Endothelial cell of umbilical vein (primary cell): ENCODE results near the gene CNTNAP2. TPM values are rescaled to one million over a fixed set of nuclear protein-coding genes. Genes with fewer than 3 reads are reported as not detected.

Source experiments
- BruUV-seq: library from RNA; stranded (reverse); fragments of 400-500 nt; replicated peaks from 2 replicates; lab custom pipeline; 2021; lab: Mats Ljungman, UMichigan
- CTCF ChIA-PET: fragments of 300-600, 350-600 bp; sonication (Branson Sonifier 250); formaldehyde crosslinking; loops from one replicate; lab custom pipeline; 2021; ENCODE audit warnings: antibody characterized with exemption, inconsistent platforms; lab: Charles Lee
- POLR2A ChIA-PET: fragments of 300-600, 350-600 bp; sonication (Branson Sonifier 250); formaldehyde crosslinking; loops from one replicate; lab custom pipeline; 2021; ENCODE audit warnings: antibody characterized with exemption, inconsistent platforms; lab: Charles Lee
- DNase-seq: peaks from one replicate; pipeline ENCODE4 v3.0.0-alpha.2; 2011; ENCODE audit warnings: low read depth, low spot score
- FAIRE-seq: peaks from 2 replicates; lab custom pipeline; 2011; peaks lifted over from hg19 to GRCh38; lab: Jason Lieb, UNC
- H2AFZ ChIP-seq: 2 replicates; pipeline ENCODE4 v1.6.0; 2012; ENCODE audit warnings: low read depth, low read length, control low read depth, inconsistent platforms
- H3K27ac ChIP-seq: 2 replicates; pipeline ENCODE4 v1.5.1; 2011; ENCODE audit warnings: low read depth, mild to moderate bottlenecking, control low read depth, low read length, moderate library complexity; ENCODE audit not compliant: insufficient read depth
- H3K27me3 ChIP-seq, 2 experiments: 2 replicates each; pipeline versions ENCODE4 v1.6.0 to v1.6.1; 2011; ENCODE audit warnings: low read length in 2 of 2, mixed read lengths in 1 of 2; ENCODE audit not compliant: control insufficient read depth in 2 of 2, insufficient read depth in 2 of 2
- H3K36me3 ChIP-seq, 2 experiments: 2 replicates in 1 of 2; 3 replicates in 1 of 2; pipeline ENCODE4 v1.5.1; 2011; ENCODE audit warnings: low read length in 2 of 2, mild to moderate bottlenecking in 1 of 2, moderate library complexity in 1 of 2; ENCODE audit not compliant: control insufficient read depth in 2 of 2, insufficient read depth in 2 of 2; ENCODE audit errors: extremely low read depth in 1 of 2
- H3K4me1 ChIP-seq: 3 replicates; pipeline ENCODE4 v1.5.1; 2011; ENCODE audit warnings: mild to moderate bottlenecking, low read length; ENCODE audit not compliant: control insufficient read depth, insufficient read depth; ENCODE audit errors: extremely low read depth
- H3K4me2 ChIP-seq: 2 replicates; pipeline ENCODE4 v1.6.1; 2011; ENCODE audit warnings: low read length, control low read depth, mixed read lengths; ENCODE audit not compliant: insufficient read depth
- H3K4me3 ChIP-seq, 3 experiments: fragments of 200-600 bp in 1 of 3; sonication (generic), shearing (Covaris generic) in 1 of 3; replicated peaks in 1 of 3; 2 replicates each; pipeline ENCODE4 v1.5.1; 2011 to 2016; ENCODE audit warnings: control low read depth in 3 of 3, low read length in 3 of 3, mild to moderate bottlenecking in 2 of 3, inconsistent platforms in 1 of 3, low read depth in 1 of 3, moderate library complexity in 1 of 3; ENCODE audit not compliant: insufficient read depth in 1 of 3
- H3K79me2 ChIP-seq: 2 replicates; pipeline ENCODE4 v1.6.0; 2012; ENCODE audit warnings: low read length, inconsistent platforms; ENCODE audit not compliant: control insufficient read depth, insufficient read depth
- H3K9ac ChIP-seq: replicated peaks from 2 replicates; pipeline ENCODE3; 2011; ENCODE audit warnings: low read length, control low read depth; ENCODE audit not compliant: insufficient read depth; ENCODE audit errors: extremely low read depth
- H3K9me1 ChIP-seq: replicated peaks from 3 replicates; pipeline ENCODE4 v1.6.0; 2011; ENCODE audit warnings: mild to moderate bottlenecking, low read length; ENCODE audit not compliant: control insufficient read depth, insufficient read depth; ENCODE audit errors: extremely low read depth
- H3K9me3 ChIP-seq: replicated peaks from 2 replicates; pipeline ENCODE4 v1.5.1; 2012; ENCODE audit warnings: low read length, inconsistent platforms; ENCODE audit not compliant: control insufficient read depth, insufficient read depth
- H4K20me1 ChIP-seq: replicated peaks from 2 replicates; pipeline ENCODE3; 2011; ENCODE audit warnings: mild to moderate bottlenecking, low read length; ENCODE audit not compliant: control insufficient read depth, insufficient read depth; ENCODE audit errors: extremely low read depth
- EZH2 ChIP-seq: IDR thresholded peaks from 2 replicates; pipeline ENCODE4 v1.6.1; 2012; ENCODE audit warnings: borderline replicate concordance, low read depth, mild to moderate bottlenecking, moderate library complexity, low read length, inconsistent platforms; ENCODE audit not compliant: severe bottlenecking
- FOS ChIP-seq: IDR thresholded peaks from 2 replicates; pipeline ENCODE4 v1.6.1; 2011; ENCODE audit warnings: mild to moderate bottlenecking, low read length, moderate library complexity, borderline replicate concordance; ENCODE audit not compliant: insufficient read depth
- GATA2 ChIP-seq: IDR thresholded peaks from 2 replicates; pipeline ENCODE4 v1.7.0; 2011; ENCODE audit warnings: low read depth, mild to moderate bottlenecking, moderate library complexity, mixed read lengths, low read length; ENCODE audit not compliant: insufficient read length, insufficient read depth
- JUN ChIP-seq: IDR thresholded peaks from 2 replicates; pipeline ENCODE4 v1.6.1; 2011; ENCODE audit warnings: borderline replicate concordance, low read depth; ENCODE audit not compliant: insufficient read length, insufficient read depth
- MYC ChIP-seq: IDR thresholded peaks from one replicate; pipeline ENCODE4 v1.6.1; 2011; ENCODE audit warnings: mild to moderate bottlenecking, low read depth, low read length
- POLR2A ChIP-seq: IDR thresholded peaks from 2 replicates; pipeline ENCODE4 v1.6.1; 2012; ENCODE audit warnings: low read depth, mild to moderate bottlenecking, control low read depth, low read length
- POLR2AphosphoS5 ChIP-seq: IDR thresholded peaks from 2 replicates; pipeline ENCODE4 v1.6.1; 2012; ENCODE audit warnings: low read depth, mild to moderate bottlenecking, control low read depth, low read length, moderate library complexity; ENCODE audit not compliant: insufficient read depth
- dilution Hi-C: fragments of 300-500 bp; cut with MboI; formaldehyde crosslinking; loops from one replicate; pipeline ENCODE4 v1.15.0; 2019; ENCODE audit warnings: low sequenced_read_pairs; ENCODE audit not compliant: extremely low pct_ligation_motif_present
- intact Hi-C: fragments of 100-400 bp; cut with micrococcal nuclease; formaldehyde crosslinking; loops from one replicate; pipeline ENCODE4 v1.10.0; 2022
- polyA plus RNA-seq, 4 experiments: library from polyadenylated mRNA; depleted of rRNA in 3 of 4; stranded (reverse) in 3 of 4; unstranded in 1 of 4; fragments of >200 nt; gene quantifications; 2 replicates each; pipeline versions ENCODE4 v1.2.1 to v1.2.3, GENCODE V29; 2011 to 2012; ENCODE audit warnings: missing spikeins in 1 of 4
- total RNA-seq: library from RNA; stranded (reverse); gene quantifications from 2 replicates; pipeline ENCODE4 v1.2.3, GENCODE V29; 2021
- TF ChIP-seq, protein P1 (sequence below), 2 donors: IDR thresholded peaks; 1 replicate in 1 of 2; 2 replicates in 1 of 2; pipeline ENCODE4 v1.5.1; 2011; ENCODE audit warnings: low read length in 2 of 2, mild to moderate bottlenecking in 2 of 2, moderate library complexity in 2 of 2, control low read depth in 1 of 2, inconsistent platforms in 1 of 2, low read depth in 1 of 2; ENCODE audit not compliant: insufficient read depth in 1 of 2; ENCODE audit errors: extremely low read depth in 1 of 2
- TF ChIP-seq, protein P2 (sequence below): IDR thresholded peaks from 2 replicates; pipeline ENCODE4 v1.6.1; 2011; ENCODE audit not compliant: insufficient read depth, insufficient read length

The CNTNAP2 gene
- total and polyA plus RNA-seq, 2 donors (not counting 3 experiments of a cell fraction or from before 2014, with no cell fraction given), result not detected

DNA sequence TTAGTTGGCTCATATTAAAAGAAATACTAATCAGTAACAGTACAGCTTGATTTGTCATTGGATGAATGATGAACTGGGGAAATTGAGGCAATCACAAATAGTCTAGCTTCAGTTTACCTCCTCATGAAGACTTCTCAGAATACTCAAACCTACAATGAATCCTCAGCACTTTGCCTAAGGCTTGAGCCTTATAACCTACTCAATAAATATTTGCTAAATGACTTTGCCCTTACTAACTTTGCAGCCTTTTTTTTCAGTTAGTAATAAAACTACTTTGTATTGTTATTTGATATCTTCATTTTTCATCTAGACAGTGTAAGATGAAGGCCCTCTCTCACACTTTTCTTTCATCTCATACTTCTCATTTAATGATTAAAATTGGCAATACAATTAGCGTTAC, 1311.5 kb downstream of the CNTNAP2 start:
- BruUV-seq, result no TSS peak

More for the DNA sequence above, 1311.5 kb downstream of the CNTNAP2 start:
- Histone ChIP-seq H3K9me1 (no peaks in the 10 kb centered on the region), H3K4me1 (no peaks in the 10 kb centered on the region), H3K9ac (no peak overlapping the region), H2AFZ (no peak overlapping the region), H3K27me3 (no peaks in the 10 kb centered on the region), H3K27ac (no peak overlapping the region), H4K20me1 (no peaks in the 10 kb centered on the region), H3K79me2 (no peaks in the 10 kb centered on the region), H3K4me2 (no peak overlapping the region), H3K36me3 (no peaks in the 10 kb centered on the region), H3K4me3 (no peak overlapping the region), H3K9me3 (peaks cover 3% of the 10 kb centered on the region)
- ChIA-PET CTCF (no interaction called here), POLR2A (no interaction called here)
- DNase-seq (no peak), FAIRE-seq (no peak)
- dilution Hi-C loops (no loop called here), intact Hi-C loops (no loop called here)
- TF ChIP-seq MYC (no peak), POLR2A (no peak), FOS (no peak), POLR2AphosphoS5 (no peak), GATA2 (no peak), EZH2 (no peak), JUN (no peak)
- TF ChIP-seq, protein P1, sequence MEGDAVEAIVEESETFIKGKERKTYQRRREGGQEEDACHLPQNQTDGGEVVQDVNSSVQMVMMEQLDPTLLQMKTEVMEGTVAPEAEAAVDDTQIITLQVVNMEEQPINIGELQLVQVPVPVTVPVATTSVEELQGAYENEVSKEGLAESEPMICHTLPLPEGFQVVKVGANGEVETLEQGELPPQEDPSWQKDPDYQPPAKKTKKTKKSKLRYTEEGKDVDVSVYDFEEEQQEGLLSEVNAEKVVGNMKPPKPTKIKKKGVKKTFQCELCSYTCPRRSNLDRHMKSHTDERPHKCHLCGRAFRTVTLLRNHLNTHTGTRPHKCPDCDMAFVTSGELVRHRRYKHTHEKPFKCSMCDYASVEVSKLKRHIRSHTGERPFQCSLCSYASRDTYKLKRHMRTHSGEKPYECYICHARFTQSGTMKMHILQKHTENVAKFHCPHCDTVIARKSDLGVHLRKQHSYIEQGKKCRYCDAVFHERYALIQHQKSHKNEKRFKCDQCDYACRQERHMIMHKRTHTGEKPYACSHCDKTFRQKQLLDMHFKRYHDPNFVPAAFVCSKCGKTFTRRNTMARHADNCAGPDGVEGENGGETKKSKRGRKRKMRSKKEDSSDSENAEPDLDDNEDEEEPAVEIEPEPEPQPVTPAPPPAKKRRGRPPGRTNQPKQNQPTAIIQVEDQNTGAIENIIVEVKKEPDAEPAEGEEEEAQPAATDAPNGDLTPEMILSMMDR (IDR thresholded peaks at IDR 0.05; ENCODE audit: extremely low read depth in 1 of 2, insufficient read depth in 1 of 2, low read depth in 1 of 2, low read length in 2 of 2), result no peak
- TF ChIP-seq, protein P2, sequence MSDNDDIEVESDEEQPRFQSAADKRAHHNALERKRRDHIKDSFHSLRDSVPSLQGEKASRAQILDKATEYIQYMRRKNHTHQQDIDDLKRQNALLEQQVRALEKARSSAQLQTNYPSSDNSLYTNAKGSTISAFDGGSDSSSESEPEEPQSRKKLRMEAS, result no peak
